ENCODE data around the gene CCDC88B.

CCDC88B gene

DNA sequence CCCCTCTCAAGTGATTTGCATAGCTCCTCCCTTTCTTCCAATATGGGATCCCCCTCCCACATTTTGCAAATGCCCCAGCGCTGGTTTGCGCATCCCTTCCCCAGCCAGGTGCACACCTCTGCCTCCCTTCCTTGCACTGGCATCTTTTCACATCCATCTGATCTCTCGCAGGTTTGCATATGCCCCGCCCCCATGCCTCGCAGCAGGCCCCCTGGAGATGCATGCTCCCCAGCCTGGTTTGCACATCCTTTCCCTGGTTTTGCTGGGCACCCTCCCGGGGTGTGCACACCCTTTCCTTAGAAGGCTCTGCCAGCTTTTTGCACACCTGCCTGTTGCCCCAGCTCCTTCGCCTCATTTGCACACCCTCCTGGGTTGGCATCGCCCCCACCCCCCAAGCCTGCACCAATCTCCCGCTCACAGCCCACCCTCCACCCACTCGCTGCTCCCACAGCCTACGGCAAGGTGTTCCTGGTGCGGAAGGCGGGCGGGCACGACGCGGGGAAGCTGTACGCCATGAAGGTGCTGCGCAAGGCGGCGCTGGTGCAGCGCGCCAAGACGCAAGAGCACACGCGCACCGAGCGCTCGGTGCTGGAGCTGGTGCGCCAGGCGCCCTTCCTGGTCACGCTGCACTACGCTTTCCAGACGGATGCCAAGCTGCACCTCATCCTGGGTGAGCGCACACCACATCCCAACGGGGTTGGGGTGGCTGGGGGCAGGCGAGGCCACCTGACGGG is 19.9 kb downstream of the CCDC88B start:
- H3K4me1 ChIP-seq (ENCODE audit: control insufficient read depth, insufficient read depth, low read length) = peaks cover 38% of the 10 kb centered on the region
- H3K27me3 ChIP-seq (ENCODE audit: control insufficient read depth, insufficient read depth, low read length) = no peaks in the 10 kb centered on the region
- H3K27ac ChIP-seq (ENCODE audit: low read depth, low read length) = no peak overlapping the region
- H3K9ac ChIP-seq (ENCODE audit: low read length) = no peak overlapping the region
- no peaks in the 10 kb centered on the region for H3K9me3 ChIP-seq (ENCODE audit: control insufficient read depth, insufficient read depth, low read depth, low read length)
- peaks cover 42% of the 10 kb centered on the region for H3K36me3 ChIP-seq (ENCODE audit: control insufficient read depth, insufficient read depth, low read length)
- H3K4me3 ChIP-seq (ENCODE audit: low read depth, low read length) = peak overlapping the region; percentile 79

DNA sequence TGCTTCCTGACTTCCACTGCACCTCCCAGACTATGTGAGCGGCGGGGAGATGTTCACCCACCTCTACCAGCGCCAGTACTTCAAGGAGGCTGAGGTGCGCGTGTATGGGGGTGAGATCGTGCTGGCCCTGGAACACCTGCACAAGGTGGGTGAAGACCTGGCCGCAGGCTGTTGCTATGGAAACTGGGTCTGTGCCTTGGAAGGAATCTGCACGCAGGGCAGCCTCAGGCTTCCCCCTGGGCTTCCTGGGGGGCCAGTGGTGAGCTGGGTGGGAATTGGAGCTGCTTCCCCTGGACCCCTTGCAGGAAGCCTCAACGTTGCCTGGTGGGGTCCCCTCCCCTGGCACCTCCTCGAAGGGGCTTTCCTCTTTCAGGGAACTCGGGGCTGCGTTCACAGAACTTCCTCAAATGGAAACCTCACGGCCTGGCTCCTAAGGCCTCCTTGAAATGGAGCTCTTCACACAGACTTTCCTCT is 20.5 kb downstream of the CCDC88B start:
- Histone ChIP-seq H3K4me3 (ENCODE audit: low read depth, low read length) (peak overlapping the region; percentile 79), H3K9ac (ENCODE audit: low read length) (no peak overlapping the region), H3K27ac (ENCODE audit: low read depth, low read length) (no peak overlapping the region), H3K36me3 (ENCODE audit: control insufficient read depth, insufficient read depth, low read length) (peaks cover 48% of the 10 kb centered on the region), H3K9me3 (ENCODE audit: control insufficient read depth, insufficient read depth, low read depth, low read length) (no peaks in the 10 kb centered on the region), H3K27me3 (ENCODE audit: control insufficient read depth, insufficient read depth, low read length) (no peaks in the 10 kb centered on the region), H3K4me1 (ENCODE audit: control insufficient read depth, insufficient read depth, low read length) (peaks cover 34% of the 10 kb centered on the region)

DNA sequence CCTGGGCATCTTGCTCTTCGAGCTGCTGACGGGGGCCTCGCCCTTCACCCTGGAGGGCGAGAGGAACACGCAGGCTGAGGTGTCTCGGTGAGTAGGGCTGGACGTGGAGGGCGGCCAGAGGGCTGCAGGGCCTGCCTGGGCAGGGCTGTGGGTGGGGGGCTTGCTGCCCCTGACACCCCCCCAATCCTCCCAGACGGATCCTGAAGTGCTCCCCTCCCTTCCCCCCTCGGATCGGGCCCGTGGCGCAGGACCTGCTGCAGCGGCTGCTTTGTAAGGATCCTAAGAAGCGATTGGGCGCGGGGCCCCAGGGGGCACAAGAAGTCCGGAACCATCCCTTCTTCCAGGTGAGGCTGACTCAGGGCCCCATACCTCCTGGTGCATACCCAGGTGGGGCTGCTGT is 21.7 kb downstream of the CCDC88B start:
- Histone ChIP-seq H3K9ac (ENCODE audit: low read length) (no peak overlapping the region), H3K4me1 (ENCODE audit: control insufficient read depth, insufficient read depth, low read length) (peaks cover 30% of the 10 kb centered on the region), H3K9me3 (ENCODE audit: control insufficient read depth, insufficient read depth, low read depth, low read length) (no peaks in the 10 kb centered on the region), H3K4me3 (ENCODE audit: low read depth, low read length) (no peak overlapping the region), H3K36me3 (ENCODE audit: control insufficient read depth, insufficient read depth, low read length) (peaks cover 57% of the 10 kb centered on the region), H3K27me3 (ENCODE audit: control insufficient read depth, insufficient read depth, low read length) (no peaks in the 10 kb centered on the region), H3K27ac (ENCODE audit: low read depth, low read length) (no peak overlapping the region)

DNA sequence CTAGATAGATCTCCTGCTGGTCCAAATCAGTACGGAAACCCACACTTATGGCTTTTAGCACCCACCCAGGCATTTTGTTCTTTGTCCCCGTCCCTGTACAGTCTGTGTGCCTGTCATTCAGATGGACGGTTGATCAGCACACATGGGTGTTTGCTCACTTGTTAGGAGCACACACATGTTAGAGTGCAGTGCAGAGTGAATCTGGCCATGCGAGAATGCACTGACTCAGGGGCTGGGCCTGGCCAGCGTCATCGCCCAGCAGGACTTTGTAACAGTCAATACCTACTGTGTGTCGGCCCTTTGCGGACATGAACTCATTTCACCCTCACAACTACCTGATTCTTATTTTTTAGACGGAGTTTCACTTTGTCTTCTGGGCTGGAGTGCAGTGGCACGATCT is 22.3 kb downstream of the CCDC88B start:
- no peaks in the 10 kb centered on the region for H3K27me3 ChIP-seq (ENCODE audit: control insufficient read depth, insufficient read depth, low read length)
- H3K4me1 ChIP-seq (ENCODE audit: control insufficient read depth, insufficient read depth, low read length) = peaks cover 25% of the 10 kb centered on the region
- no peak overlapping the region for H3K4me3 ChIP-seq (ENCODE audit: low read depth, low read length)
- H3K9ac ChIP-seq (ENCODE audit: low read length) = no peak overlapping the region
- H3K9me3 ChIP-seq (ENCODE audit: control insufficient read depth, insufficient read depth, low read depth, low read length) = no peaks in the 10 kb centered on the region
- H3K36me3 ChIP-seq (ENCODE audit: control insufficient read depth, insufficient read depth, low read length) = peaks cover 59% of the 10 kb centered on the region
- H3K27ac ChIP-seq (ENCODE audit: low read depth, low read length) = no peak overlapping the region

DNA sequence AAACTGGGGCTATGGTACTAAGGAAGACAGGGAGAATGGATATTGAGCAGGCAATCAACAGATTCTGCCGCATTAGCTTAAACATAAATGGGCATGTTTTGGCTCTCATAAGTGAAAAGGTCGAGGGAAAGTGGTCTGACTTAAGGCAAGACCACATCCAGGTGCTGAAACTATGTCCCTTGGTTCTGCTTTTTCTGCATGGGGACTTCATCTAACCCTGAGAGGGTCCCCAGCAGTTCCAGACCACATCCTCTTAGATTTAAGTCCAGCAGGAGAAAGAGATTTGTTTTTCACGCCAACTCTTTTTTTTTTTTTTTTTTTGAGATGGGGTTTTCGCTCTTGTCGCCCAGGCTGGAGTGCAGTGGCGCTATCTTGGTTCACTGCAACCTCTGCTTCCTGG is 24.4 kb downstream of the CCDC88B start:
- Histone ChIP-seq H3K4me1 (ENCODE audit: control insufficient read depth, insufficient read depth, low read length) (peaks cover 11% of the 10 kb centered on the region), H3K9me3 (ENCODE audit: control insufficient read depth, insufficient read depth, low read depth, low read length) (no peaks in the 10 kb centered on the region), H3K36me3 (ENCODE audit: control insufficient read depth, insufficient read depth, low read length) (peaks cover 70% of the 10 kb centered on the region), H3K27ac (ENCODE audit: low read depth, low read length) (no peak overlapping the region), H3K27me3 (ENCODE audit: control insufficient read depth, insufficient read depth, low read length) (no peaks in the 10 kb centered on the region), H3K4me3 (ENCODE audit: low read depth, low read length) (no peak overlapping the region), H3K9ac (ENCODE audit: low read length) (no peak overlapping the region)

DNA sequence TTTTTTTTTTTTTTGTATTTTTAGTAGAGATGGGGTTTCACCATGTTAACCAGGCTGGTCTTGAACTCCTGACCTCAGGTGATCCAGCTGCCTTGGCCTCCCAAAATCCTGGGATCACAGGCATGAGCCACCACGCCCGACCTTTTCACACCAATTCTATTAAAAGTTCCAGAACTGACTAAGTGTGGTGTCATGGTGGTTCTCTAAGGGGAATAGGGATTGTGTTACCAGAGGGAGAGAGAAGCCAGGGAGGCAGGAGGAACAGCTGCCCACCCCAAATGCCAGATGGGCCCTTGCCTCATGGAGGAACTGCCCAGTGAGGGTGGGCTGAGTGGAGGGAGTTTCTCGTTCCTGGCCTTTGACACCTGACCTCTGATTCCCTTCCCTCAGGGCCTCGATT is 24.9 kb downstream of the CCDC88B start:
- H3K4me1 ChIP-seq (ENCODE audit: control insufficient read depth, insufficient read depth, low read length) = peaks cover 7% of the 10 kb centered on the region
- H3K9me3 ChIP-seq (ENCODE audit: control insufficient read depth, insufficient read depth, low read depth, low read length) = no peaks in the 10 kb centered on the region
- H3K27ac ChIP-seq (ENCODE audit: low read depth, low read length) = no peak overlapping the region
- H3K4me3 ChIP-seq (ENCODE audit: low read depth, low read length) = no peak overlapping the region
- peaks cover 74% of the 10 kb centered on the region for H3K36me3 ChIP-seq (ENCODE audit: control insufficient read depth, insufficient read depth, low read length)
- H3K9ac ChIP-seq (ENCODE audit: low read length) = no peak overlapping the region
- no peaks in the 10 kb centered on the region for H3K27me3 ChIP-seq (ENCODE audit: control insufficient read depth, insufficient read depth, low read length)

DNA sequence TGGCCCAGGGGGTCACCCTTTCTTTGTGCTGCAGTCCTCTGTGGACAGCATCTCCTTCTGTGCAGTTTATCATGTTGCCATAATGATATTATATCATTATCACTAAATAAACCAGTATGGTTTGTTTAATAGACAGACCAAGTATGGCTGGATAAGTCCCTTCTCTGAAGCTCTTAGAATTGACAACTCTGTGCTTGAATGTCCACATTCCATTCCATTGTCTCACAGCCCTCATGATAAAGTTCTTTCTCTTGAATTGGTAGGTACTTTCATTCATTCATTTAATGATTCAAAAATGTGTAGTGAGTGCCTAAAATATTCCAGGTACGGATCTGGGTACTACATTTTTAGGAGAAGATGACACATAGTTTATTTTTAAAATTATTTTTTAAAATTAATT is 26.7 kb downstream of the CCDC88B start:
- no peak overlapping the region for H3K27ac ChIP-seq (ENCODE audit: low read depth, low read length)
- H3K36me3 ChIP-seq (ENCODE audit: control insufficient read depth, insufficient read depth, low read length) = peaks cover 64% of the 10 kb centered on the region
- H3K4me3 ChIP-seq (ENCODE audit: low read depth, low read length) = no peak overlapping the region
- no peaks in the 10 kb centered on the region for H3K4me1 ChIP-seq (ENCODE audit: control insufficient read depth, insufficient read depth, low read length)
- H3K9me3 ChIP-seq (ENCODE audit: control insufficient read depth, insufficient read depth, low read depth, low read length) = no peaks in the 10 kb centered on the region
- H3K9ac ChIP-seq (ENCODE audit: low read length) = no peak overlapping the region
- H3K27me3 ChIP-seq (ENCODE audit: control insufficient read depth, insufficient read depth, low read length) = no peaks in the 10 kb centered on the region

DNA sequence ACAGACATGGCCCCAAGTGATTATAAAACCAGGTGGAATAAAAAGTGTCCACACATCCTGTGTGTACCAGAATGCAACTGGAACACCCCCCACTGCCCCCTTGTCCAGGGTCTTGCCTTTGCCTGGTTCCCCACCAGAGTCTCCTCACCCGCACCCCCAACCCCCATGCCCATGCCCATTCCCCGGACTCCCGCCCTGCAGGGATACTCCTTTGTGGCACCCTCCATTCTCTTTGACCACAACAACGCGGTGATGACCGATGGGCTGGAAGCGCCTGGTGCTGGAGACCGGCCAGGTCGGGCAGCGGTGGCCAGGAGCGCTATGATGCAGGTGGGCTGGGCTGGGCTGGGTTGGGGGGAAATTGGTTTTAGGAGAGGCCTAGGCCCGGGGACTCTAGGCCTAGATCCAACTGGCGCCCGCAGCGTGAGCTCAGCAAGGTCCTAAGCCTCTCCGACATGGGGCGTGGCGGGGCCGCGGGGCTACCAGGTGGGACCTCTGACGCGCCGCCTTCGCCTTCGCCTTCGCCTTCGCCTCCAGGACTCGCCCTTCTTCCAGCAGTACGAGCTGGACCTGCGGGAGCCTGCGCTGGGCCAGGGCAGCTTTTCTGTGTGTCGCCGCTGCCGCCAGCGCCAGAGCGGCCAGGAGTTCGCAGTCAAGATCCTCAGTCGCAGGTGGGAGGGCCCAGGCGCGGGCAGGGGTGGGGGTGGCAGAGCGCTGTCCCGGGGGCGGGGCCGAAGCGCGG is 28.1 kb downstream of the CCDC88B start:
- no peak overlapping the region for H3K27ac ChIP-seq (ENCODE audit: low read depth, low read length)
- no peak overlapping the region for H3K9ac ChIP-seq (ENCODE audit: low read length)
- H3K36me3 ChIP-seq (ENCODE audit: control insufficient read depth, insufficient read depth, low read length) = peaks cover 52% of the 10 kb centered on the region
- H3K4me3 ChIP-seq (ENCODE audit: low read depth, low read length) = no peak overlapping the region
- H3K9me3 ChIP-seq (ENCODE audit: control insufficient read depth, insufficient read depth, low read depth, low read length) = no peaks in the 10 kb centered on the region
- H3K4me1 ChIP-seq (ENCODE audit: control insufficient read depth, insufficient read depth, low read length) = peaks cover 4% of the 10 kb centered on the region; the same call in 1 of the 2 replicates
- H3K27me3 ChIP-seq (ENCODE audit: control insufficient read depth, insufficient read depth, low read length) = no peaks in the 10 kb centered on the region

DNA sequence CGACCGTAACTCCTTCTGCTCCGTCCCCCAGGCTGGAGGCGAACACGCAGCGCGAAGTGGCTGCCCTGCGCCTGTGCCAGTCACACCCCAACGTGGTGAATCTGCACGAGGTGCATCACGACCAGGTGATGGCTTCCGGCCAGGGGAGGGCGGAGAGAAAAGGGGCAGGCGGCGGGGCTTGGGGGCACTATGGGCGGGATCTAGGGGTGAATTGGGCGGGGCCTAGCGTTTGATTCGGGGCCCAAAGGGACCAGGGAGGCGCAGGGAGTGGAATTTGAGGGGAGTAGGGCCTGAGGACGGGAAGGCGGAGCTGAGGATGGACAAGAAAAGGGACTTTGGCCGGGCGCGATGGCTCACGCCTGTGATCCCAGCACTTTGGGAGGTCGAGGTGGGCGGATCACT is 28.7 kb downstream of the CCDC88B start:
- Histone ChIP-seq H3K4me3 (ENCODE audit: low read depth, low read length) (no peak overlapping the region), H3K9ac (ENCODE audit: low read length) (no peak overlapping the region), H3K36me3 (ENCODE audit: control insufficient read depth, insufficient read depth, low read length) (peaks cover 46% of the 10 kb centered on the region), H3K4me1 (ENCODE audit: control insufficient read depth, insufficient read depth, low read length) (peaks cover 6% of the 10 kb centered on the region; the same call in 1 of the 2 replicates), H3K9me3 (ENCODE audit: control insufficient read depth, insufficient read depth, low read depth, low read length) (no peaks in the 10 kb centered on the region), H3K27ac (ENCODE audit: low read depth, low read length) (no peak overlapping the region), H3K27me3 (ENCODE audit: control insufficient read depth, insufficient read depth, low read length) (no peaks in the 10 kb centered on the region)

DNA sequence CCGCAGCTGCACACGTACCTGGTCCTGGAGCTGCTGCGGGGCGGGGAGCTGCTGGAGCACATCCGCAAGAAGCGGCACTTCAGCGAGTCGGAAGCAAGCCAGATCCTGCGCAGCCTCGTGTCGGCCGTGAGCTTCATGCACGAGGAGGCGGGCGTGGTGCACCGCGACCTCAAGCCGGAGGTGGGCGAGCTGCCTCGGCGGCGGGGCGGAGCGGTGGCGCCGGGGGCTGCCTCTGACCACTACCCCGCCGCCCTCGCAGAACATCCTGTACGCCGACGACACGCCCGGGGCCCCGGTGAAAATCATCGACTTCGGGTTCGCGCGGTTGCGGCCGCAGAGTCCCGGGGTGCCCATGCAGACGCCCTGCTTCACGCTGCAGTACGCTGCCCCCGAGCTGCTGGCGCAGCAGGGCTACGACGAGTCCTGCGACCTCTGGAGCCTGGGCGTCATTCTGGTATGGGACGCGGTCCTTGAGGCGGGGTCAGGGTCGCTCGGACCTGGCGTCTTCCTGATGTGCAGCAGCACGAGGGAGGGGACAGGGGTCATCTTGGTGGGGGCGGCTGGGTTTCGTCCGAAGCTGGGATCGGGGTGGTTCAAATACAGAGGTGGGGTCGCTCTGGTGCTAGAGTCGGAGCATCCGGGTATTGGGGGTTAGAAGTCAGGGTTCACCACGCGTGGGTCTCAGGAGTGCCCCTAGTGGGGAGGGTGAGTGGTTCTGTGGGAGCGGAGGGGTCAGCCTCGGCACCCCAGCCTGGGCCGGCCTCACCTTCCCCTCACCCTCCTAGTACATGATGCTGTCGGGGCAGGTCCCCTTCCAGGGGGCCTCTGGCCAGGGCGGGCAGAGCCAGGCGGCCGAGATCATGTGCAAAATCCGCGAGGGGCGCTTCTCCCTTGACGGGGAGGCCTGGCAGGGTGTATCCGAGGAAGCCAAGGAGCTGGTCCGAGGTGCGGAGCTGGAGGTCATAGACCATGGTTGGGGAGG is 29.7 kb downstream of the CCDC88B start:
- Histone ChIP-seq H3K27me3 (ENCODE audit: control insufficient read depth, insufficient read depth, low read length) (no peaks in the 10 kb centered on the region), H3K9me3 (ENCODE audit: control insufficient read depth, insufficient read depth, low read depth, low read length) (no peaks in the 10 kb centered on the region), H3K4me3 (ENCODE audit: low read depth, low read length) (no peak overlapping the region), H3K9ac (ENCODE audit: low read length) (no peak overlapping the region), H3K4me1 (ENCODE audit: control insufficient read depth, insufficient read depth, low read length) (peaks cover 7% of the 10 kb centered on the region; the same call in 1 of the 2 replicates), H3K36me3 (ENCODE audit: control insufficient read depth, insufficient read depth, low read length) (peaks cover 38% of the 10 kb centered on the region), H3K27ac (ENCODE audit: low read depth, low read length) (no peak overlapping the region)
